Kidney (tissue), 14 donors: ENCODE results near the gene PROZ. TPM values are rescaled to one million over a fixed set of nuclear protein-coding genes. Genes with fewer than 3 reads are reported as not detected.

Experiments used
- DNase-seq, 5 donors: peaks; one replicate each; pipeline ENCODE4 v3.0.0-alpha.2; 2013 to 2020
- FAIRE-seq: peaks from 2 replicates; lab custom pipeline; 2012; peaks lifted over from hg19 to GRCh38; lab: Jason Lieb, UNC
- H3K27ac ChIP-seq, 2 donors: one replicate each; pipeline ENCODE4 v1.7.0; 2013; ENCODE audit warnings: low read depth in 2 of 2, low read length in 2 of 2, inconsistent platforms in 1 of 2
- H3K27me3 ChIP-seq: one replicate; pipeline ENCODE4 v1.7.1; 2013; ENCODE audit warnings: low read length, inconsistent platforms; ENCODE audit not compliant: control insufficient read depth, insufficient read depth
- H3K36me3 ChIP-seq, 3 donors: one replicate each; pipeline versions ENCODE4 v1.7.0 to v1.7.1; 2013; ENCODE audit warnings: low read length in 3 of 3, control low read depth in 1 of 3, inconsistent platforms in 1 of 3; ENCODE audit not compliant: insufficient read depth in 3 of 3, control insufficient read depth in 2 of 3
- H3K4me1 ChIP-seq, 3 donors: one replicate each; pipeline versions ENCODE4 v1.7.0 to v1.7.1; 2013; ENCODE audit warnings: low read length in 3 of 3, inconsistent platforms in 1 of 3, low read depth in 1 of 3; ENCODE audit not compliant: control insufficient read depth in 2 of 3, insufficient read depth in 2 of 3
- H3K4me3 ChIP-seq, 3 donors: one replicate each; pipeline versions ENCODE4 v1.7.0 to v1.8.1; 2013; ENCODE audit warnings: low read length in 3 of 3, control low read depth in 1 of 3, inconsistent platforms in 1 of 3
- H3K9ac ChIP-seq, 3 donors: one replicate each; pipeline versions ENCODE4 v1.7.0 to v1.7.1; 2013; ENCODE audit warnings: low read length in 3 of 3, control low read depth in 1 of 3, inconsistent platforms in 1 of 3
- H3K9me3 ChIP-seq, 3 donors: one replicate each; pipeline versions ENCODE4 v1.7.0 to v1.7.1; 2013; ENCODE audit warnings: low read length in 3 of 3, control low read depth in 1 of 3, inconsistent platforms in 1 of 3; ENCODE audit not compliant: control insufficient read depth in 2 of 3, insufficient read depth in 1 of 3
- intact Hi-C: fragments of 100-400 bp; cut with DNase I; formaldehyde crosslinking; loops from one replicate; pipeline ENCODE4 v1.11.1; 2022
- polyA plus RNA-seq: library from polyadenylated mRNA; stranded (reverse); fragments of 350-450 nt; fragmentation: Illumina TruSeq; extraction: RNeasy Lipid Tissue Mini Kit (QIAGEN cat#74804); gene quantifications from one replicate; pipeline ENCODE4 v1.2.3, GENCODE V29; 2014; ENCODE audit warnings: low read depth, low replicate concordance; ENCODE audit not compliant: insufficient read depth
- total RNA-seq: library from RNA; stranded (reverse); fragmentation: NEBNext Ultra II Directional; extraction: Animal tissue kit (Norgen Biotek cat#: 25700); gene quantifications from one replicate; pipeline ENCODE4 v1.2.1, GENCODE V29; 2021
- TF ChIP-seq, protein P1 (sequence below): IDR thresholded peaks from 3 replicates; pipeline ENCODE4 v1.5.1; 2012; ENCODE audit warnings: mild to moderate bottlenecking, moderate library complexity, borderline replicate concordance; ENCODE audit not compliant: insufficient read depth; ENCODE audit errors: extremely low read depth
- donor health status: control.
- donor health status: control.
- donor health status: control.
- donor health status: control.
- donor health status: control.
- donor health status: DM: yes; HTN: yes; CAD: no.
- donor health status: Normal renal cell carcinoma (clear cell type).

PROZ gene
- total and polyA plus RNA-seq, 2 donors from 2014 or later = 20.0 TPM; not detected in 1

GRCh38 chr13:113178070-113178895 lies 19.8 kb downstream of the PROZ start:
- intact Hi-C loops = no loop called here
- H3K27ac ChIP-seq = no peak overlapping the region
- peaks cover 4 to 53% (median 30%) of the 10 kb centered on the region in 3 donors for H3K36me3 ChIP-seq
- no peak for FAIRE-seq
- H3K4me1 ChIP-seq = no peaks in the 10 kb centered on the region
- H3K27me3 ChIP-seq = no peaks in the 10 kb centered on the region
- no peak overlapping the region for H3K9ac ChIP-seq
- TF ChIP-seq, protein P1, sequence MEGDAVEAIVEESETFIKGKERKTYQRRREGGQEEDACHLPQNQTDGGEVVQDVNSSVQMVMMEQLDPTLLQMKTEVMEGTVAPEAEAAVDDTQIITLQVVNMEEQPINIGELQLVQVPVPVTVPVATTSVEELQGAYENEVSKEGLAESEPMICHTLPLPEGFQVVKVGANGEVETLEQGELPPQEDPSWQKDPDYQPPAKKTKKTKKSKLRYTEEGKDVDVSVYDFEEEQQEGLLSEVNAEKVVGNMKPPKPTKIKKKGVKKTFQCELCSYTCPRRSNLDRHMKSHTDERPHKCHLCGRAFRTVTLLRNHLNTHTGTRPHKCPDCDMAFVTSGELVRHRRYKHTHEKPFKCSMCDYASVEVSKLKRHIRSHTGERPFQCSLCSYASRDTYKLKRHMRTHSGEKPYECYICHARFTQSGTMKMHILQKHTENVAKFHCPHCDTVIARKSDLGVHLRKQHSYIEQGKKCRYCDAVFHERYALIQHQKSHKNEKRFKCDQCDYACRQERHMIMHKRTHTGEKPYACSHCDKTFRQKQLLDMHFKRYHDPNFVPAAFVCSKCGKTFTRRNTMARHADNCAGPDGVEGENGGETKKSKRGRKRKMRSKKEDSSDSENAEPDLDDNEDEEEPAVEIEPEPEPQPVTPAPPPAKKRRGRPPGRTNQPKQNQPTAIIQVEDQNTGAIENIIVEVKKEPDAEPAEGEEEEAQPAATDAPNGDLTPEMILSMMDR = no peak
- DNase-seq = no peak
- no peaks in the 10 kb centered on the region for H3K9me3 ChIP-seq
- H3K4me3 ChIP-seq = no peak overlapping the region

GRCh38 chr13:113178896-113179167 lies 20.4 kb downstream of the PROZ start:
- no peaks in the 10 kb centered on the region for H3K4me1 ChIP-seq
- no peak overlapping the region for H3K27ac ChIP-seq
- H3K9ac ChIP-seq = no peak overlapping the region
- no peaks in the 10 kb centered on the region for H3K27me3 ChIP-seq
- no peak for FAIRE-seq
- H3K36me3 ChIP-seq = peaks cover 7 to 59% (median 33%) of the 10 kb centered on the region in 3 donors
- no peak for DNase-seq
- no peaks in the 10 kb centered on the region for H3K9me3 ChIP-seq
- H3K4me3 ChIP-seq = no peak overlapping the region
- intact Hi-C loops = no loop called here
- TF ChIP-seq, protein P1 = no peak

GRCh38 chr13:113179374-113180230 lies 21.2 kb downstream of the PROZ start:
- no peak overlapping the region for H3K27ac ChIP-seq
- no peak overlapping the region for H3K4me3 ChIP-seq
- TF ChIP-seq, protein P1 = no peak
- no peak for DNase-seq
- no peak overlapping the region for H3K9ac ChIP-seq
- peaks cover 7 to 63% (median 34%) of the 10 kb centered on the region in 3 donors for H3K36me3 ChIP-seq
- FAIRE-seq = no peak
- H3K9me3 ChIP-seq = no peaks in the 10 kb centered on the region
- intact Hi-C loops = no loop called here
- no peaks in the 10 kb centered on the region for H3K4me1 ChIP-seq
- H3K27me3 ChIP-seq = no peaks in the 10 kb centered on the region
